Activated CD4-positive, alpha-beta T cell treated with anti-CD3 and anti-CD28 coated beads, Interleukin-2, amount 50 U/mL, for 48 hours (primary cell): ENCODE measurements around the gene PRDM16.
"Not testable (repeated sequence)": the region's sequence is repeated elsewhere in the genome, so short reads cannot be mapped to it uniquely, and the experiment has no call there.

Experiments
- DNase-seq, 2 experiments: peaks; one replicate each; pipeline ENCODE4 v3.0.0-alpha.2; 2020

The PRDM16 gene

GRCh38 chr1:3084154-3084553 is 15.2 kb downstream of the PRDM16 start:
- DNase-seq: no peak

GRCh38 chr1:3084726-3085125 is 15.7 kb downstream of the PRDM16 start:
- DNase-seq: no peak

GRCh38 chr1:3085721-3086120 is 16.7 kb downstream of the PRDM16 start:
- no peak for DNase-seq

- DNase-seq: no peak
These were observed 17.4 kb downstream of the PRDM16 start for GRCh38 chr1:3086272-3086974.

GRCh38 chr1:3087049-3087448 is 18.0 kb downstream of the PRDM16 start:
- no peak for DNase-seq

- not testable (repeated sequence) for DNase-seq
These were observed 19.1 kb downstream of the PRDM16 start for GRCh38 chr1:3087946-3088668.

GRCh38 chr1:3089490-3089889 is 20.5 kb downstream of the PRDM16 start:
- no peak for DNase-seq

GRCh38 chr1:3091334-3091733 is 22.3 kb downstream of the PRDM16 start:
- DNase-seq: no peak

- DNase-seq: no peak
These were observed 23.5 kb downstream of the PRDM16 start for GRCh38 chr1:3092530-3092929.

GRCh38 chr1:3093898-3094626 is 25.1 kb downstream of the PRDM16 start:
- no peak for DNase-seq

- no peak for DNase-seq
These were observed 26.1 kb downstream of the PRDM16 start for GRCh38 chr1:3094863-3095780.

GRCh38 chr1:3096345-3096744 is 27.3 kb downstream of the PRDM16 start:
- DNase-seq: no peak

- no peak for DNase-seq
These were observed 28.2 kb downstream of the PRDM16 start for GRCh38 chr1:3097231-3097630.

GRCh38 chr1:3097861-3098260 is 28.9 kb downstream of the PRDM16 start:
- DNase-seq: no peak

GRCh38 chr1:3099861-3100260 is 30.9 kb downstream of the PRDM16 start:
- no peak for DNase-seq

GRCh38 chr1:3101124-3101939 is 32.3 kb downstream of the PRDM16 start:
- no peak for DNase-seq

GRCh38 chr1:3102641-3103040 is 33.6 kb downstream of the PRDM16 start:
- no peak for DNase-seq

GRCh38 chr1:3103967-3104677 is 35.1 kb downstream of the PRDM16 start:
- DNase-seq: no peak

- no peak for DNase-seq
These were observed 36.3 kb downstream of the PRDM16 start for GRCh38 chr1:3105167-3105863.

- no peak for DNase-seq
These were observed 37.2 kb downstream of the PRDM16 start for GRCh38 chr1:3106216-3106615.

- no peak for DNase-seq
These were observed 38.2 kb downstream of the PRDM16 start for GRCh38 chr1:3107201-3107600.
